Activated CD4-positive, alpha-beta T cell treated with anti-CD3 and anti-CD28 coated beads, Interleukin-2, amount 10 ng/mL, durations not matched to agents 24 days and 14 days (primary cell): Measurements from ENCODE around the gene HBQ1. TPM values are rescaled to one million over a fixed set of nuclear protein-coding genes. Genes with fewer than 3 reads are reported as not detected.
"Not testable (repeated sequence)": the region's sequence is repeated elsewhere in the genome, so short reads cannot be mapped to it uniquely, and the experiment has no call there.

ENCODE experiments used
- DNase-seq: peaks from one replicate; pipeline ENCODE4 v3.0.0; 2022
- H3K27ac Mint-ChIP-seq: one replicate; pipeline ENCODE4 v1.8.0; 2022; ENCODE audit warnings: mild to moderate bottlenecking, mixed read lengths
- H3K27me3 Mint-ChIP-seq: one replicate; pipeline ENCODE4 v1.8.0; 2022; ENCODE audit warnings: mixed read lengths
- H3K36me3 Mint-ChIP-seq: one replicate; pipeline ENCODE4 v1.8.0; 2022; ENCODE audit warnings: low read depth, mild to moderate bottlenecking, mixed read lengths
- H3K4me1 Mint-ChIP-seq: one replicate; pipeline ENCODE4 v1.8.0; 2021; ENCODE audit warnings: mixed read lengths
- H3K4me3 Mint-ChIP-seq: one replicate; pipeline ENCODE4 v1.8.0; 2022; ENCODE audit warnings: mild to moderate bottlenecking, moderate library complexity, mixed read lengths
- H3K9me3 Mint-ChIP-seq: one replicate; pipeline ENCODE4 v1.8.0; 2021; ENCODE audit warnings: mixed read lengths
- intact Hi-C: fragments of 100-400 bp; cut with micrococcal nuclease; formaldehyde crosslinking; loops from one replicate; pipeline ENCODE4 v1.15.1; 2023
- total RNA-seq: library from RNA; stranded (reverse); gene quantifications from 2 replicates; pipeline ENCODE4 v1.2.3, GENCODE V29; 2022

HBQ1 gene
- total RNA-seq, 1 donor from 2014 or later = 1.6 TPM

DNA sequence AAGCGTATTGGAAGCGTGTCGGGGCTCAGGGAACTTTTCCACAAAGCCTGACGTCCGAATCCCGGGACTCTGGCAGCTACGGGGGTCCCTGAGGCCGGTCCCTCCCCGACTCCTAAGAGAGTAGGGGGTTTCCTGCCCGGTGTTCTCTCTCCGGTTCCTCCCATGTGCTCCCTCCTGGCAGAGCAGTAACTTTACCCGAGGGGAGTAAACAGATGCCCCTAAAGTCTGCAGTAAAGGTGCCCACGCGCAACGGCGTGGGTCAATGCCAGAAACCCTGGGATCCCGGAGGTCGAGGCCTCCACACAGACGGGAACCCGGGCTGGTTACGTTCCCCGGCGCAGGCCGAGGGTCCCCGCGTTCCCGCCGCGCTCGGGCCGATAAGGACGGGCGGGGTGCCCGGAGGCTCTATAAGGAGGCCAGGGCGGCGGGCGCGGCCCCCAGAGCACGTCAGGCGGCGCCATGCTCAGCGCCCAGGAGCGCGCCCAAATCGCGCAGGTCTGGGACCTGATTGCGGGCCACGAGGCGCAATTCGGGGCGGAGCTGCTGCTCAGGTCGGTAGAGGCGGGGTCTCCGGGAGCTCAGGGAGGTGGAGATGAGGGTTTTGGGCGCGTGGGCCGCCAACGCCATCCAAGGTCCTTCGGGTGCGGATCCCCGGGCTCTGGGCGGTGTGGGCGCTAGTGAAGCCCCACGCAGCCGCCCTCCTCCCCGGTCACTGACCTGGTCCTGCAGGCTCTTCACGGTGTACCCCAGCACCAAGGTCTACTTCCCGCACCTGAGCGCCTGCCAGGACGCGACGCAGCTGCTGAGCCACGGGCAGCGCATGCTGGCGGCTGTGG is 14.5 kb upstream of the HBQ1 start, which contains the start of gene HBM:
Gene HBM (plus strand): TSS at position 440 of the 836 bp plus-strand sequence. CDS start 20 bp downstream, at position 460.
- peak; percentile 64 for DNase-seq
- Mint-ChIP-seq H3K27me3 (peaks cover 50% of the 10 kb centered on the region), H3K9me3 (no peaks in the 10 kb centered on the region), H3K27ac (no peak within 1 kb of the TSS), H3K4me3 (peak within 1 kb of the TSS; percentile 26), H3K36me3 (no peaks in the 10 kb centered on the region), H3K4me1 (peaks cover 4% of the 10 kb centered on the region)
- intact Hi-C loops = no loop called here

DNA sequence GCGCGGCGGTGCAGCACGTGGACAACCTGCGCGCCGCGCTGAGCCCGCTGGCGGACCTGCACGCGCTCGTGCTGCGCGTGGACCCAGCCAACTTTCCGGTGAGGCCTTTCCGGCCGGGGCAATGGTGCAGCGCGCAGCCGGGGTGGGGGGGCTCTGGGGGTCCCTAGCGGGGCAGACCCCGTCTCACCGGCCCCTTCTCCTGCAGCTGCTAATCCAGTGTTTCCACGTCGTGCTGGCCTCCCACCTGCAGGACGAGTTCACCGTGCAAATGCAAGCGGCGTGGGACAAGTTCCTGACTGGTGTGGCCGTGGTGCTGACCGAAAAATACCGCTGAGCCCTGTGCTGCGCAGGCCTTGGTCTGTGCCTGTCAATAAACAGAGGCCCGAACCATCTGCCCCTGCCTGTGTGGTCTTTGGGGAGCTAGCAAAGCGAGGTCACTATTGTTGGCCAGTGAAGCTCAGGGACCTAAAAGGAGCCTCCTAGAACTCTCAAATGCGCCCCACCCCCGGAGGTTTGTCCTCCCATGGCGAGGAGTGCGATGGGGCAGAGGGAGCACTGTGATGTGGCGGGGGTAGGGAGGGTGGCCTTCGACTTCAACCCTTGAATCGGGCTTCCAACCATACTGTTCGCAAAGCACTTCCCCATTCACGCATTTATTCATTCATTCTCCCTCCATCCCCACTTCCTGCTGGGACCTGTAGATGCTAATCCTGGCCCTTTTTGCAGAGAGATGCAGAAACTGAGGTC is 13.7 kb upstream of the HBQ1 start:
- Mint-ChIP-seq H3K4me1 (peaks cover 4% of the 10 kb centered on the region), H3K4me3 (no peak overlapping the region), H3K27me3 (peaks cover 50% of the 10 kb centered on the region), H3K9me3 (no peaks in the 10 kb centered on the region), H3K27ac (peak overlapping the region; percentile 45), H3K36me3 (no peaks in the 10 kb centered on the region)
- intact Hi-C loops = no loop called here
- peak; percentile 67 for DNase-seq

DNA sequence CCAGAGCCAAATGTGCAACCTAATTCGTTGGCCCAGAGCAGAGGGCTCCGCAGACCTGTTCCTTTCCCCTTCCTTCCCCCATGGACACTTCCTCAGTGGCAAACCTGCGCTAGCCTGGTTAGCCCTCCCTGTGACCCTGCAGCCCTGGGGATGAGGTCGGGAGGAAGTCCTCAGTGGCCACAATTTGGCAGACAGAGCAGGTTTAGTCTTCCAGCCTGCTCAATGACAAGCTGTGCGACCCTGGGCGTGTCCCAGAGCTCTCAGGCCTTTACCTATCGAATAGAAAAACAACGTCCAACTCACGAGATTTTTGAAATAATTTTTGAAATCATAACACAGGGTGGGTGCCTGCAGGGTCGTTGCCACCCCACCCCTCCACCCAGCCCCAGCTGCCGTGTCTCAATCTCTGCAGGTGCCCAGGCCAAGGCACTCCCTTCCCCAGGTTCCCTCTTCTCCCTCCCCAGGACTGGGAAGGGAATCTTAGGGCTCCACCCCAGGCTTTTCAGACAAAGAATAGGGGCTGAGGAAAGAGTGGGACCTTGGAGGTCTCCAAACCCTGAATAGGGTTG is 13.1 kb upstream of the HBQ1 start:
- intact Hi-C loops = no loop called here
- Mint-ChIP-seq H3K27me3 (peaks cover 54% of the 10 kb centered on the region), H3K9me3 (no peaks in the 10 kb centered on the region), H3K27ac (peak overlapping the region; percentile 45), H3K4me3 (no peak overlapping the region), H3K36me3 (no peaks in the 10 kb centered on the region), H3K4me1 (peaks cover 6% of the 10 kb centered on the region)
- DNase-seq = no peak

DNA sequence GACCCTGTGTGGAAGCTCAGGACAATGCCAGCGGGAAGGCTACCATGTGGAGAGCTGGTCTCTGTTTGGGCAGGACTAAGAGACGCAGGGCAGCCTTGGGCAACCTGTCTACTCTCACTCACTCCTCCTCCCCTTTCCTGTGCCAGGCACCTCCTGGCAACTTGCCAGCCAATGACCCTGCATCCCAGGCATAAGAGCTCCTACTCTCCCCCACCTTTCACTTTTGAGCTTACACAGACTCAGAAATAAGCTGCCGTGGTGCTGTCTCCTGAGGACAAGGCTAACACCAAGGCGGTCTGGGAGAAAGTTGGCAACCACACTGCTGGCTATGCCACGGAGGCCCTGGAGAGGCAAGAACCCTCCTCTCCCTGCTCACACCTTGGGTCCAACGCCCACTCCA is 11.8 kb upstream of the HBQ1 start:
- H3K27me3 Mint-ChIP-seq = peaks cover 53% of the 10 kb centered on the region
- intact Hi-C loops = no loop called here
- DNase-seq = no peak
- no peak overlapping the region for H3K4me3 Mint-ChIP-seq
- H3K27ac Mint-ChIP-seq = no peak overlapping the region
- peaks cover 6% of the 10 kb centered on the region for H3K4me1 Mint-ChIP-seq
- no peaks in the 10 kb centered on the region for H3K9me3 Mint-ChIP-seq
- no peaks in the 10 kb centered on the region for H3K36me3 Mint-ChIP-seq

DNA sequence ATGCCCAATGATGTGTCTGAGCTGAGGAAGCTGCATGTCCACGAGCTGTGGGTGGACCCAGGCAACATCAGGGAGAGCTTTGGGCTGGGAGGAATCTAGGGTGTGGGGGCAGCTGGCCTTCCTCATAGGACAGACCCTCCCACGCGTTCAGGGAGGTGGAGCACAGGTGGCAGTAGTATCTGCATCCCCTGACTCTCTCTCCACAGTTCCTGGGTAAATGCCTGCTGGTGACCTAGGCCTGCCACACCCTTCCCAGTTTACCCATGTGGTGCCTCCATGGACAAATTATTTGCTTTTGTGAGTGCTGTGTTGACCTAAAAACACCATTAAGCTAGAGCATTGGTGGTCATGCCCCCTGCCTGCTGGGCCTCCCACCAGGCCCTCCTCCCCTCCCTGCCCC is 11.2 kb upstream of the HBQ1 start:
- Mint-ChIP-seq H3K4me1 (peaks cover 6% of the 10 kb centered on the region), H3K36me3 (no peaks in the 10 kb centered on the region), H3K27me3 (peaks cover 55% of the 10 kb centered on the region), H3K4me3 (no peak overlapping the region), H3K9me3 (no peaks in the 10 kb centered on the region), H3K27ac (no peak overlapping the region)
- intact Hi-C loops = no loop called here
- DNase-seq = no peak

DNA sequence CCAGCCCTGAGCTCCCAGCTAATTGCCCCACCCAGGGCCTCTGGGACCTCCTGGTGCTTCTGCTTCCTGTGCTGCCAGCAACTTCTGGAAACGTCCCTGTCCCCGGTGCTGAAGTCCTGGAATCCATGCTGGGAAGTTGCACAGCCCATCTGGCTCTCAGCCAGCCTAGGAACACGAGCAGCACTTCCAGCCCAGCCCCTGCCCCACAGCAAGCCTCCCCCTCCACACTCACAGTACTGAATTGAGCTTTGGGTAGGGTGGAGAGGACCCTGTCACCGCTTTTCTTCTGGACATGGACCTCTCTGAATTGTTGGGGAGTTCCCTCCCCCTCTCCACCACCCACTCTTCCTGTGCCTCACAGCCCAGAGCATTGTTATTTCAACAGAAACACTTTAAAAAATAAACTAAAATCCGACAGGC is 10.2 kb upstream of the HBQ1 start:
- H3K9me3 Mint-ChIP-seq, H3K27ac Mint-ChIP-seq, intact Hi-C loops, DNase-seq, H3K36me3 Mint-ChIP-seq, H3K4me3 Mint-ChIP-seq: not testable (repeated sequence)
- Mint-ChIP-seq H3K27me3 (peaks cover 63% of the 10 kb centered on the region), H3K4me1 (peaks cover 11% of the 10 kb centered on the region)

DNA sequence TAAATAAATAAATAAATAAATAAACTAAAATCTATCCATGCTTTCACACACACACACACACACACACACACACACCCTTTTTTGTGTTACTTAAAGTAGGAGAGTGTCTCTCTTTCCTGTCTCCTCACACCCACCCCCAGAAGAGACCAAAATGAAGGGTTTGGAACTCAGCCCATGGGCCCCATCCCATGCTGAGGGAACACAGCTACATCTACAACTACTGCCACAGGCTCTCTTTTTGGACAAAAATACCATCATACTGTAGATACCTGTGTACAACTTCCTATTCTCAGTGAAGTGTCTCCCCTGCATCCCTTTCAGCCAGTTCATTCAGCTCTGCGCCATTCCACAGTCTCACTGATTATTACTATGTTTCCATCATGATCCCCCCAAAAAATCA is 9.5 kb upstream of the HBQ1 start:
- Mint-ChIP-seq H3K27ac (no peak overlapping the region), H3K4me1 (peaks cover 15% of the 10 kb centered on the region), H3K9me3 (no peaks in the 10 kb centered on the region), H3K4me3 (no peak overlapping the region), H3K36me3 (no peaks in the 10 kb centered on the region), H3K27me3 (peaks cover 68% of the 10 kb centered on the region)
- no peak for DNase-seq
- intact Hi-C loops = no loop called here

DNA sequence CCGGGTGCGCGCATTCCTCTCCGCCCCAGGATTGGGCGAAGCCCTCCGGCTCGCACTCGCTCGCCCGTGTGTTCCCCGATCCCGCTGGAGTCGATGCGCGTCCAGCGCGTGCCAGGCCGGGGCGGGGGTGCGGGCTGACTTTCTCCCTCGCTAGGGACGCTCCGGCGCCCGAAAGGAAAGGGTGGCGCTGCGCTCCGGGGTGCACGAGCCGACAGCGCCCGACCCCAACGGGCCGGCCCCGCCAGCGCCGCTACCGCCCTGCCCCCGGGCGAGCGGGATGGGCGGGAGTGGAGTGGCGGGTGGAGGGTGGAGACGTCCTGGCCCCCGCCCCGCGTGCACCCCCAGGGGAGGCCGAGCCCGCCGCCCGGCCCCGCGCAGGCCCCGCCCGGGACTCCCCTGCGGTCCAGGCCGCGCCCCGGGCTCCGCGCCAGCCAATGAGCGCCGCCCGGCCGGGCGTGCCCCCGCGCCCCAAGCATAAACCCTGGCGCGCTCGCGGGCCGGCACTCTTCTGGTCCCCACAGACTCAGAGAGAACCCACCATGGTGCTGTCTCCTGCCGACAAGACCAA is 7.8 kb upstream of the HBQ1 start, which contains the start of gene HBA2:
Gene HBA2 (plus strand): TSS at position 503 of the 568 bp plus-strand sequence. CDS start 37 bp downstream, at position 540.
- H3K27me3 Mint-ChIP-seq = peaks cover 60% of the 10 kb centered on the region
- intact Hi-C loops = not testable (repeated sequence)

DNA sequence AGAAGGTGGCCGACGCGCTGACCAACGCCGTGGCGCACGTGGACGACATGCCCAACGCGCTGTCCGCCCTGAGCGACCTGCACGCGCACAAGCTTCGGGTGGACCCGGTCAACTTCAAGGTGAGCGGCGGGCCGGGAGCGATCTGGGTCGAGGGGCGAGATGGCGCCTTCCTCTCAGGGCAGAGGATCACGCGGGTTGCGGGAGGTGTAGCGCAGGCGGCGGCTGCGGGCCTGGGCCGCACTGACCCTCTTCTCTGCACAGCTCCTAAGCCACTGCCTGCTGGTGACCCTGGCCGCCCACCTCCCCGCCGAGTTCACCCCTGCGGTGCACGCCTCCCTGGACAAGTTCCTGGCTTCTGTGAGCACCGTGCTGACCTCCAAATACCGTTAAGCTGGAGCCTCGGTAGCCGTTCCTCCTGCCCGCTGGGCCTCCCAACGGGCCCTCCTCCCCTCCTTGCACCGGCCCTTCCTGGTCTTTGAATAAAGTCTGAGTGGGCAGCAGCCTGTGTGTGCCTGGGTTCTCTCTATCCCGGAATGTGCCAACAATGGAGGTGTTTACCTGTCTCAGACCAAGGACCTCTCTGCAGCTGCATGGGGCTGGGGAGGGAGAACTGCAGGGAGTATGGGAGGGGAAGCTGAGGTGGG is 6.9 kb upstream of the HBQ1 start:
- H3K27ac Mint-ChIP-seq = peak overlapping the region; percentile 34
- DNase-seq, intact Hi-C loops, H3K36me3 Mint-ChIP-seq, H3K9me3 Mint-ChIP-seq: not testable (repeated sequence)
- peak overlapping the region; percentile 28 for H3K4me3 Mint-ChIP-seq
- peaks cover 60% of the 10 kb centered on the region for H3K27me3 Mint-ChIP-seq
- peaks cover 15% of the 10 kb centered on the region for H3K4me1 Mint-ChIP-seq

More for the DNA sequence above, 7.8 kb upstream of the HBQ1 start, which contains the start of gene HBA2:
- H3K36me3 Mint-ChIP-seq, DNase-seq, H3K9me3 Mint-ChIP-seq: not testable (repeated sequence)
- H3K4me3 Mint-ChIP-seq = peak within 1 kb of the TSS; percentile 28
- peak within 1 kb of the TSS; percentile 66 for H3K27ac Mint-ChIP-seq
- H3K4me1 Mint-ChIP-seq = peaks cover 15% of the 10 kb centered on the region

DNA sequence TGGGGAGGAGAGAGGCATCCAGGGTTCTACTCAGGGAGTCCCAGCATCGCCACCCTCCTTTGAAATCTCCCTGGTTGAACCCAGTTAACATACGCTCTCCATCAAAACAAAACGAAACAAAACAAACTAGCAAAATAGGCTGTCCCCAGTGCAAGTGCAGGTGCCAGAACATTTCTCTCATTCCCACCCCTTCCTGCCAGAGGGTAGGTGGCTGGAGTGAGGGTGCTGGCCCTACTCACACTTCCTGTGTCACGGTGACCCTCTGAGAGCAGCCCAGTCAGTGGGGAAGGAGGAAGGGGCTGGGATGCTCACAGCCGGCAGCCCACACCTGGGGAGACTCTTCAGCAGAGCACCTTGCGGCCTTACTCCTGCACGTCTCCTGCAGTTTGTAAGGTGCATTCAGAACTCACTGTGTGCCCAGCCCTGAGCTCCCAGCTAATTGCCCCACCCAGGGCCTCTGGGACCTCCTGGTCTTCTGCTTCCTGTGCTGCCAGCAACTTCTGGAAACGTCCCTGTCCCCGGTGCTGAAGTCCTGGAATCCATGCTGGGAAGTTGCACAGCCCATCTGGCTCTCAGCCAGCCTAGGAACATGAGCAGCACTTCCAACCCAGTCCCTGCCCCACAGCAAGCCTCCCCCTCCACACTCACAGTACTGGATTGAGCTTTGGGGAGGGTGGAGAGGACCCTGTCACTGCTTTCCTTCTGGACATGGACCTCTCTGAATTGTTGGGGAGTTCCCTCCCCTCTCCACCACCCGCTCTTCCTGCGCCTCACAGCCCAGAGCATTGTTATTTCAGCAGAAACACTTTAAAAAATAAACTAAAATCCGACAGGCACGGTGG is 6.1 kb upstream of the HBQ1 start:
- peaks cover 15% of the 10 kb centered on the region for H3K4me1 Mint-ChIP-seq
- peak overlapping the region; percentile 32 for H3K4me3 Mint-ChIP-seq

DNA sequence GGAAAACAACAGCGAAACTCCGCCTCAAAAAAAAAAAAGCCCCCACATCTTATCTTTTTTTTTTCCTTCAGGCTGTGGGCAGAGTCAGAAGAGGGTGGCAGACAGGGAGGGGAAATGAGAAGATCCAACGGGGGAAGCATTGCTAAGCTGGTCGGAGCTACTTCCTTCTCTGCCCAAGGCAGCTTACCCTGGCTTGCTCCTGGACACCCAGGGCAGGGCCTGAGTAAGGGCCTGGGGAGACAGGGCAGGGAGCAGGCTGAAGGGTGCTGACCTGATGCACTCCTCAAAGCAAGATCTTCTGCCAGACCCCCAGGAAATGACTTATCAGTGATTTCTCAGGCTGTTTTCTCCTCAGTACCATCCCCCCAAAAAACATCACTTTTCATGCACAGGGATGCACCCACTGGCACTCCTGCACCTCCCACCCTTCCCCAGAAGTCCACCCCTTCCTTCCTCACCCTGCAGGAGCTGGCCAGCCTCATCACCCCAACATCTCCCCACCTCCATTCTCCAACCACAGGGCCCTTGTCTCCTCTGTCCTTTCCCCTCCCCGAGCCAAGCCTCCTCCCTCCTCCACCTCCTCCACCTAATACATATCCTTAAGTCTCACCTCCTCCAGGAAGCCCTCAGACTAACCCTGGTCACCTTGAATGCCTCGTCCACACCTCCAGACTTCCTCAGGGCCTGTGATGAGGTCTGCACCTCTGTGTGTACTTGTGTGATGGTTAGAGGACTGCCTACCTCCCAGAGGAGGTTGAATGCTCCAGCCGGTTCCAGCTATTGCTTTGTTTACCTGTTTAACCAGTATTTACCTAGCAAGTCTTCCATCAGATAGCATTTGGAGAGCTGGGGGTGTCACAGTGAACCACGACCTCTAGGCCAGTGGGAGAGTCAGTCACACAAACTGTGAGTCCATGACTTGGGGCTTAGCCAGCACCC is 5.0 kb upstream of the HBQ1 start:
- Mint-ChIP-seq H3K9me3 (no peaks in the 10 kb centered on the region), H3K27me3 (peaks cover 58% of the 10 kb centered on the region), H3K4me3 (peak overlapping the region; percentile 32), H3K4me1 (peaks cover 13% of the 10 kb centered on the region), H3K27ac (no peak overlapping the region), H3K36me3 (no peaks in the 10 kb centered on the region)
- intact Hi-C loops = no loop called here
- no peak for DNase-seq

More for the DNA sequence above, 6.1 kb upstream of the HBQ1 start:
- Mint-ChIP-seq H3K27ac (peak overlapping the region; percentile 53), H3K27me3 (peaks cover 56% of the 10 kb centered on the region)
- H3K9me3 Mint-ChIP-seq, DNase-seq, H3K36me3 Mint-ChIP-seq, intact Hi-C loops: not testable (repeated sequence)

DNA sequence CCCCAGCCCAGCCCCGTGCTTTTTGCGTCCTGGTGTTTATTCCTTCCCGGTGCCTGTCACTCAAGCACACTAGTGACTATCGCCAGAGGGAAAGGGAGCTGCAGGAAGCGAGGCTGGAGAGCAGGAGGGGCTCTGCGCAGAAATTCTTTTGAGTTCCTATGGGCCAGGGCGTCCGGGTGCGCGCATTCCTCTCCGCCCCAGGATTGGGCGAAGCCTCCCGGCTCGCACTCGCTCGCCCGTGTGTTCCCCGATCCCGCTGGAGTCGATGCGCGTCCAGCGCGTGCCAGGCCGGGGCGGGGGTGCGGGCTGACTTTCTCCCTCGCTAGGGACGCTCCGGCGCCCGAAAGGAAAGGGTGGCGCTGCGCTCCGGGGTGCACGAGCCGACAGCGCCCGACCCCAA is 4.3 kb upstream of the HBQ1 start:
- intact Hi-C loops = not testable (repeated sequence)

More for the DNA sequence above, 4.3 kb upstream of the HBQ1 start:
- H3K36me3 Mint-ChIP-seq, H3K27ac Mint-ChIP-seq, H3K9me3 Mint-ChIP-seq, H3K4me3 Mint-ChIP-seq, DNase-seq: not testable (repeated sequence)
- Mint-ChIP-seq H3K4me1 (peaks cover 11% of the 10 kb centered on the region), H3K27me3 (peaks cover 52% of the 10 kb centered on the region)
